Glomerular visceral epithelial cell (primary cell): ENCODE measurements around the gene INPP1.

Source experiments
- DNase-seq: peaks from one replicate; pipeline ENCODE4 v3.0.0-alpha.2; 2016; ENCODE audit errors: extremely low spot score

INPP1 gene

DNA sequence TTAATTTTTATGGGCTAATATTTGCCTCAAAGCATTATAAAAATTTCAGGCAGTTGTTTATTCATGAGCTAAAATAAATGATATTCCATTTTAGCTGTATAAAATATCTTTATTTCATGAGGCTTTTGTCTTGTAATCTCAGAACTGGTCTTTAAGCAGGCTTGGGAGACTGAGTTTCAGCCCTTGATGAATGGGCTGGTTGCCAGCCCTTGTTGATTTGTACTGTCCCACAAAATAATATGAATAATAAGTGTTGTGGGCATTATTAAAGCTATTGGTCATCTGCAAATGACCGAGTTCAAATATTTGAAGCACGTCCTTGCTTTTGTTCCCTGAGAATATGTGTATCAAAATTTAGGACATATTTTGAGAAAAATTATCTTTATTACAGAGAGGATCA is 18.2 kb downstream of the INPP1 start:
- no peak for DNase-seq

DNA sequence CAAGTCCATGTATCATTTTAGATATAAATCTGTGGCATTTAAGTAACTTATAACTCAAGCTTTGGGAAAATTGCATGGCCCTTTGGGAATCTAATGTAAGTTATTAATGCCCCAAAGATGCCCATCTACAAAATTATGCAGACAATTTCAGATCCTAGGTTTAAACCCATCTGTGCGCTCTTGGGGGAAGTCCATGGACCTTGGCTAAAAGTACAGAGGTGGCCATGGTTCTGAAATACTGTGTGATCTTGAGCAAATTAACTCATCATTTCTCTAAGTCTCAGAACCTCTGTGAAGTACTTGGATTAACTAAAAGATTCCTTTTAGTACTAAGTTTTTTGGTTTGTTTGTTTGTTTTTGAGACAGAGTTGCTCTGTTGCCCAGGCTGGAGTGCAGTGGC is 19.5 kb downstream of the INPP1 start:
- DNase-seq, result no peak

DNA sequence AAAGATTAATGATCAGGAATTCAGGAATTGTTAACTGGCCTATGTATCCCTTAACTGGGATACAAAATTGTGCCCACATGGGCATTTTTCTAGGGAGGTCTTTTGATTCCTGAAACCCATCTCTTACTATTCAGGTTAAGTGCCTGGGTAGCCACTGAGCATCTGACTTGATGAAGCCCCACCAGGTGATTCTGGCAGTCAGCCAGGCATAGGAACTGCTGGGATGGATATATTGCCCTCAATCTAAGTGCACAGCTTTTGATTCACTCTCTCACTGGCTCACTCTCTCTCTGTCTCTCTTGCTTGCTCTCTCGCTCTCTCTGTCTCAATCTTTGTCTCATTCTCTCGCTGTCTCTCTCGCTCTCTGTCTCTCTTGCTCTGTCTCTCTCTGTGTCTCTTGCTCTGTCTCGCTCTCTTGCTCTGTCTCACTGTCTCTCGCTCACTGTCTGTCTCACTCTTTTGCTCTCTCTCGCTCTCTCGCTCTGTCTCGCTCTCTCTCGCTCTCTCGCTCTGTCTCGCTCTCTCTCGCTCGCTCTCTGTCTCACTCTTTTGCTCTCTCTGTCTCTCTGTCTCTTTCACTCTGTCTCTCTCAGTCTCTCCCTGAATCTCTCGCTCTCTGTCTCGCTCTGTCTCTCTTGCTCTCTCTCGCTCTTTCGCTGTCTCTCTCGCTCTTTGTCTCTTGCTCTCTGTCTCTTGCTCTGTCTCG is 22.3 kb downstream of the INPP1 start:
- no peak for DNase-seq

DNA sequence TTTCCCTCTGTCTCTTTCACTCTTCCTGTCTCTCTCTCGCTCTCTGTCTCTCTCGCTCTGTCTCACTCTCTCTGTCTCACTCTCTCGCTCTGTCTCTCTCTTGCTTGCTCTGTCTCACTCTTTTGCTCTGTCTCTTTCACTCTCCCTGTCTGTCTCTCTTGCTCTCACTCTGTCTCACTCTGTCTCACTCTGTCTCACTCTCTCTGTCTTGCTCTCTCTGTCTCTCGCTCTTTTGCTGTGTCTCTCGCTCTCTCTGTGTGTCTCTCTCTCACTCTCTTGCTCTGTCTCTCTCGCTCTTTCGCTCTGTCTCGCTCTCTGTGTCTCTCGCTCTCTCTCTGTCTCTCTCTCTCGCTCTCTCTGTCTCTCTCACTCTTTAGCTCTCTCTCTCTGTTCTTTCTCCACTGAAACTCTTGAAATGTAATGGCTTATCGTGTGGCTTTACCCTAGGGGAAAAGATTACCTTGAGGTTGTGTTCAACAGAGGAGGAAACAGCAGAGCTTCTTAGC is 22.9 kb downstream of the INPP1 start:
- no peak for DNase-seq

DNA sequence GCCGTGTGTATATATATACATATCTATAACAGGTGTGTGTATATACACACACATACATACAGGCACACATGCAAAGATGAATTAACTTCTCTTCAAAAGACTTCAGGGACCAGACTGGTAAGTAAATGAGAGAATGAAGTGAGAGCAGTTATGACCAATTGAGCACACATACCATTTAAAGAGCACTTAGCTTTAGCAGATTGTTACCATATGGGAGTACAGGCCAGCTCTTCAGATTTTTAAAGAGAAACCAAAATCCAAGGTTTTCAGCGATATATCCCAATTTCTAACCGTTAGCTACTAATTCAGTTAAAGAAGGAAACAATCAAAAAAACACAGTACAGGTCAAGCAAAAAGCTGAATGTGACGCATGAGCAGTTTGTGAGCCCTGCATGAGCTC is 23.7 kb downstream of the INPP1 start:
- DNase-seq, result no peak

DNA sequence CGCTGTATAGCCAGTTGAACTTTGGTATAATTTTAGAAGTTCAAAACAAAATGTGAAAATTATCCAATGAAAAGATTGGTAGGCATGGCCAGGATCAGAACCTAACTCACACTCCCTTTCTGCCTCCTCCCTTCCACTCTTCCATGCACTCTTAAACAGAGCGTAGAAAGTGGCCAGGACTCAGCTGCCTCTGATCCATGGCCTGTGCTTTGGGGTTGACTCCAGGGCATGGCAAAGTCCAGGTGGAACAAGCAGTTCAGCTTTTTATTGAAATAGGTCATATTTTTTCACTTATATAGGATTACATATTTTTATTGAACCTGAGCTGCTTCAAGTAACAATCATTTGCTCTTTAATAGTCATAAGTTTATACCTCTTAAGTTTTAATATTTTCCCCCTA is 26.2 kb downstream of the INPP1 start:
- DNase-seq, result no peak

DNA sequence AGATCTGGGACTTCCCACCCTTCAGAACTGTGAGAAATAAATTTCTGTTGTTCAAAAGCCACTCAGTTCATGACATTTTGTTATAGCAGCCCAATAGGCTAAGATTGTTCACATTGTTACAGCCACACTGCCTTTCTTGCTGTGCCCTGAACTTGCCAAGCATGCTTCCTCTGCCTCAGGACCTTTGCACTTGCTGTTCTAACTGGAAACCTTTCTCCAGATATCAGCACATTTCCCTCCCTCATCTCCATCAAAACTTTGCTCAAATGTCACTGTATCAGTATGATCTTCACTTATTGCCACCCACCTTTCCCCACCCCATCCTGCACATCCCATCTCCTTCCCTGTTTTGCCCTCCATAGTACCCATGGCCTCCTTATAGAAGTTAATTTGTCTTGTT is 32.7 kb downstream of the INPP1 start:
- no peak for DNase-seq

DNA sequence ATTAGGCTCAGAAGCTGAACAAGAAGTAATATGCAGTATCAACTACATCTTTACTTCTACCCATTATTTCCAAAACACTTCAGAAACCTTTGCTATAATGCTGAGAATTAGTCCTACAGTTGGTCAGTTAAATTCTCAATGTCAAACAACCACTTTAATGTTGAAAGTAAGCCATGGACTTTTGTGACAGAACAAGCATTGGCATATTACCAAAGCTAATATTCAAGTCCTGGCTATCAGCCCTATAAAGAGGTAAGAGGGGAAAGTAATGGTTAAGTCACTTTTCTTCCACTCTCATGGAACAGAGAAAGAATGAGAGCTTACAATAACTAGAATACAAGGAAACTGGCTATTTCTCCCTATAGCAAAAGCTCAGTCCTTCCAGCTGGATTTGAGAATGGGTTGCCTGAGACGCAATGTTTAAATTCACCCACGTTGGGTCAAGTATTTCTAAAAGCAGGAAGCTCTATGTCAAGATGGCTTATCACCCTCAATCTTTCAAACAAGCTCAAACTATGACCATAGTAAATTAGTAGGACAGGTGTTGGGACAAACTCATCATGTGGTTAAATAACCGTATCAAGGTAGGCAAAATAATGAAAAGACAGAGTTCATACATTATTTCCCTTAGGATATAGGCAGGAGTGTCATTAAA is 33.3 kb downstream of the INPP1 start:
- no peak for DNase-seq

DNA sequence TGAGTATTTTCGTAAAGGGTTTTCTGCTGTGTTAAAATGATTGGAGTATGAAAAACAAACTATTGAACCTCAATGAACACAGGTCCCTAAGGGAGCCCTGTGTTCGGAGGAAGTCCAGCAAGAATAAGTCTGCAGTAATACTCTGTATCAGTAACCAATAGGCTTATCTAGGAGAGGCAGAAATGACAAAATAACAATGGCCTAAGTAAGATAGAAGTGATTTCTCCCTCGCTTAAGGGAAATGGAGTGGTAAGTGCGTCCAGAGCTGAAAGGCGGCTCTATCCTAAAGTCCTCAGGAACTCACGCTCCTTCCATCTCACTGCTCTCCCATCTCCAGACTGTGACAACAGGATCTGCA is 35.5 kb downstream of the INPP1 start:
- no peak for DNase-seq

DNA sequence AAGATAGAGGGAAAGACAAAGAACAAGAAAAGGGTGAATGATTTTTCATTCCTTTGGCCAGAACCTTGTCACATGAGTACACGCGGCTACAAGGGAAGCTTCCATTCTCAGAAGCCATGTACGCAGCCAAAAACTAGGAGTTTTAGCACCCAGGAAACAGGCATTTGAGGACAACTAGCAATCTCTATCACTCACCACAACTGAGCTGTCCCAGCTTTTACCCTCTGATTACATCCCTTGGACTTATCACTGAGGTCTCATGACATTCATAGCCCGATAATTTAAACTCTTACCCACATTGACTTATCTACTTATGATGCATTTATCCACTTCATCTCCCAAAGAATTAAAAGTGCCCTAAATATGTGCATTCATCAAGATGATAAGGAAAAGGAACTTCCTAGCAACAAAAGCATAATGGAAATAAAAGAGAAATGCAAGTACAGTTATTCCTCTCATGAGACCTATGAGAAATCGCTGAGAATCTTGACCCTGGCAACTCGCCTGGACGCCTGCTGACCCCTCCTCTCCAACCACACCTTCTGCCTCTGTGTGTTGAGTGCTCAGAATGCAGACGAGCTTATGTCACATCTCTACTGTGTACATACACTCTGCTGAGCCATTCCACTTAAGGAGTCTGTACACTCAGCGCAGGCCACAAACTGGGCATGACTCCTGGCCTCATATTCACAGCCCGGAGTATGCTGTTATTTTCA is 36.0 kb downstream of the INPP1 start:
- no peak for DNase-seq

DNA sequence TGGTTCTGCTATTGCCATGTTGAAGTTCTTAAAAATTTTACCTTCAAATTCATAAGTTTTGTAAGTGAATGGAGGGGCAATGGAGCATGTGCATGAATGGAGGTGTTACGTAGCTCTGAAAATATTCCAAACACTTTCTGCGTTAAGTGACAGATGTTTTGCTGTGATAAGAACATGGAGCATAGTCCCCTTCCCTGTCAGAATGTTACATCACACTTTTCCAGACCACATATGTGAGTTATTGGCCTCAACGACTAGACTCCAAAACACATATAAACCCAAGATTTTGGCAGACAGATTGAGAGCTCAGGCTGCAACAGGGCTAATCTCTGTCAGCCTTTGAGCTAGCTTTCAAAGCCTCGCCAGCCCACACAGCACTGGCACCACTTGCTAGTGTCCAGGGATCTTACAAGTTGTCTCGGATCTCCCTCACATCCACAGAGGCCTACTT is 37.6 kb downstream of the INPP1 start:
- no peak for DNase-seq

DNA sequence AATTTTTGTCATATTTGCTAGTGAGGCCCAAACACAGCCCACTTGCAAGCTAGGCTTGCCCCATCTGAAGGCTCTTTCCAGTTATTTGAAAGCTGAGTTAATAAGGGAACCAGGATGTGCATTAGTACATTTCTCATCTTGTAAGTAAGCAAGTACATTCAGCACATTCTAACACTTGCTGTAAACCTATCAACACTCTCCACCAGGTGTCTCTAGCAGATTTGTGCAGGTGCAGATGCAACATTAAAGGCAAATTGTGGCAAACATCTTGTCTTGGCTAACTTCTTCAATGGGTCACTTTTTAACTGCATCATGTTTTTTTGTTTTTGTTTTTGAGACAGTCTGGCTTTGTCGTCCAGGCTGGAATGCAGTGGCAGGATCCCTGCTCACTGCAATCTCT is 39.5 kb downstream of the INPP1 start:
- DNase-seq, result peak; percentile 52

DNA sequence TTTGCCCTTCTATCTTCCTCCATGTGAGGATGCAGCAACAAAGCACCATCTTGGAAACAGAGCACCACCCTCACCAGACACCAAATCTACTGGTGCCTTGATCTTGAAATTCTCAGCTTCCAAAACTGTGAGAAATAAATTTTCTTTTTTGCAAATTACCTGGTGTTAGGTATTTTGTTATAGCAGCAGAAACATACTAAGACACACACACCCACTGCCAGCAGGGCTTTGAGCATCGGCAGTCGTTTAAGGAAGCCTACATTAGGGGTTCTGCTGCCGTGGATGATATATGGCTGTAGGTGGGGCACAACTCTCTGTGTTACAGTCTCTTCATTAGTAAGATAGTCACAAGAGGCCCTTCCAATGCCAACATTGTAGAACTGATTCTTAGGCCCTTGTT is 44.0 kb downstream of the INPP1 start:
- no peak for DNase-seq

DNA sequence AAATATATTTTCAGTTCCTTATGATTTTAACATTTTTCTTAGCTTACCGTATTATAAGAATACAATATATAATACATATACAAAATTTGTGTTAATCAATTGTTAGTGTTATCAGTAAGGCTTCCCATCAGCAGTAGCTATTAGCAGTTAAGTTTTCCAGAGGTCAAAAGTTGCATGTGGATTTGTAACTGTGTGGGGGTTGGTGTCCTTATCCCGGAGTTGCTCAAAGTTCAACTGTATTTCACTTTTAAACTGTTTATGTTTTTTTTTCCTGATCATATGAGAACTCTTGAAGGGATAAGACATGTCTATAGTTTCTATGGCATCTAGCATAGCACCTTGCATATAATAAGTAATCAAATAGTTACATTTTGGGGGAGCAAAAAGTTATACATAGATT is 52.9 kb downstream of the INPP1 start:
- no peak for DNase-seq

DNA sequence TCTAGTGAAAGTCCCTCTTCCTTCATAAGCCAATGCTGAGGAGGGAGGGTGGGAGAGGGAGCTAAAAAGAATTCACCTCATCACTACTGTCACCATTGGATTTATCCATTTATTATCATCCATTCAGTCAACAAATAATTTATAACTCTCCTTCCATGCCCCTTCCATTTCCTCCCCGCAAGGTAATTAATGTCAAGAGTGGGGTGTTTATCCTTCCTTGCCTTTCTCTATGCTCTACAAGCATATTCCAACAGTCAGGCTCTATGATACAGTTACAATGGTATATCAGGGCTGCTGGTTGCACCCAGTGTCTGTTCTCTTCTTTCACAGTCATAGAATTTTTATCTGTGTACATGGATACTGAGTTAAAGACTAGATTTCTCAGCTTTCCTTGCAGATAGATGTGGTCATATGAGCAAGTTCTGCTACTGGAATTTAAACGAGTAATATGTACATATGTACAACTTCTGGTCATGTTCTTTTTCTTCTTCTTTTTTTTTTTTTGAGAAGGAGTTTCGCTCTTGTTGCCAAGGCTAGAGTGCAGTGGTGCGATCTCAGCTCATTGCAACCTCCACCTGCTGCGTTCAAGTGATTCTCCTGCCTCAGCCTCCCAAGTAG is 59.7 kb downstream of the INPP1 start:
- DNase-seq, result no peak

DNA sequence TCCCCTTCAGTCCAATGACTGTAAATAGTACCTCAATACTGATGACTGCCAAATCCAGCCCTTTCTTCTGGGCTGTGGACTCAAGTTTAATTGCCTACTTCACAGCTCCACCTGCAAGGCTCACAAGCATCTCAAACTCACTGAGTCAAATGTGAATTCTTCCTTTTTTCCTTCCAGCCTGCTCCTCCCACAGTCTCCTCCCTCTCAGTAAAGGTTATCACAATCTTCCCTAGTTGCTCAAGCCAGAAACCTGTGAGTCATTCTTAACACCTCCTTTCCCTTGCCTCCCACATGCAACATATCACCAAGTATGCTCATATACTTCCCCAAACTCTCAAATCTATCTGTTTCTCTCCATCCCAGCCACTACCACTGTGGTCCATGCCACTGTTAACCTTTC is 61.1 kb downstream of the INPP1 start:
- DNase-seq, result peak; percentile 52

DNA sequence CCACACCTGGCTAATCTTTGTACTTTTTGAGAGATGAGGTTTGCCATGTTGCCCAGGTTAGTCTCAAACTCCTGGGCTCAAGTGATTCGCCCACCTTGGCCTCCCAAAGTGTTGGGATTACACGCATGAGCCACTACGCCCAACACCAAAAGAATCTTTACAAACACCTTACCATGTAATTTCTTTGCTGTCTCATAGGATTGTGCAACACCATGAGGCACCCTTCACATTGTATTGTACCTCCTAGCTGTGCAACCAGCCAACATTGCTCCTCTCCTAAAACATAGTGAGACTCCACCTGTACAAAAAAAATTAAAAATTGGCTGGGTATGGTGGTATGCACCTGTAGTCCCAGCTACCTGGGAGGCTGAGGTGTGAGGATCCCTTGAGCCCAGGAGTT is 61.7 kb downstream of the INPP1 start:
- no peak for DNase-seq

DNA sequence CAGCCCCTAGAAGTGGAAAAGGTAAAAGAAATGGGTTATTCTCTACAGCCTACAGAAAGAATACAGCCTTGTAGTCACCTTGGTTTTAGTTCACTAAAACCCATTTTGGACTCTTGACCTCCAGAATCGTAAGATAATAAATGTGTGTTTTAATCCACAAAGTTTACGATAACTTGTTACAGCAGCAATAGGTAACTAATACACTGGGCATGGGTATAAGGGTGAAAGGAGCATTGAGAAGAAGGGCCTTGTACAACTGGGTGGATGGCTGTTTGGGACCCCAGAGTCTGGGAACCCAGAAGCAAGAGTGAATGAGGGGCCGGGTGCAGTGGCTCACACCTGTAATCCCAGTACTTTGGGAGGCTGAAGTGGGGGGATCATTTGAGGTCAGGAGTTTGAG is 62.6 kb downstream of the INPP1 start:
- no peak for DNase-seq

DNA sequence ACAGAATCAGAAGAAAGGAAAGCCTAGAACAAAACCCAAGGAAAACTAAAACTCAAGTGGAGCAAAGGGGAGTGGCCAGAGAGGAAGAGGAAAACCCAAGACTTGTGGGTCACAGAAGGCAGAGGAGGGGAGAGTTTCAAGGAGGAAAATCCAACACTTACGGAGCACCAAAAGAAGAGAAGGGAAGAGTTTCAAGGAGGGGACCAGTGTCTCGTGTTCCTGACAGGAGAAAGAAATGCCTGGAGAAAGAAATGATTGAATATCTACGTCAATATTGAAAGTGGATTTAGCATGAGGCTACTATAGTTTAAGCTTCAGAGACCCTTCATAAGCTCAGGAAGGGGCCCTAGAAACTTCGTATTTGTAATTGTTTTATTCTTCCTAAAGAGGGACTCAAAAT is 63.4 kb downstream of the INPP1 start:
- DNase-seq, result no peak

DNA sequence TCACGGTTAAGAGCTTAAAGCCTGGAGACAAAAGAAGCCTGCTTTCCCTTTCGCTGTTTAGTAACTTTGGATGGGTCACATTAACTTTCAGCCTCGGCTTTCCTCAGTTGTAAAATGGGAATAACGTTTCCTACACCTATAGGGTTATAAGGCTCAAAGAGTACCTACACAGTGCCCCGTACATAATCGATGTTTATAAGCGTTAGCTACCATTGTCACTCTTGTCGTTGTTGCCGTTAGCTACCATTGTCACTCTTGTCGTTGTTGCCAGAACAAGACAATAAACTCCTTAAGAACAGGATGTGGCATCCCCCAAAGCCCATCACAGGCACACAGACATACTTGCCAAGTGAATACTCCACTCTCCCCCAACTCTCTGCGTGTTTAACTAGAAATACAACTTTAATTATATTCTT is 63.9 kb downstream of the INPP1 start:
- DNase-seq, result no peak

DNA sequence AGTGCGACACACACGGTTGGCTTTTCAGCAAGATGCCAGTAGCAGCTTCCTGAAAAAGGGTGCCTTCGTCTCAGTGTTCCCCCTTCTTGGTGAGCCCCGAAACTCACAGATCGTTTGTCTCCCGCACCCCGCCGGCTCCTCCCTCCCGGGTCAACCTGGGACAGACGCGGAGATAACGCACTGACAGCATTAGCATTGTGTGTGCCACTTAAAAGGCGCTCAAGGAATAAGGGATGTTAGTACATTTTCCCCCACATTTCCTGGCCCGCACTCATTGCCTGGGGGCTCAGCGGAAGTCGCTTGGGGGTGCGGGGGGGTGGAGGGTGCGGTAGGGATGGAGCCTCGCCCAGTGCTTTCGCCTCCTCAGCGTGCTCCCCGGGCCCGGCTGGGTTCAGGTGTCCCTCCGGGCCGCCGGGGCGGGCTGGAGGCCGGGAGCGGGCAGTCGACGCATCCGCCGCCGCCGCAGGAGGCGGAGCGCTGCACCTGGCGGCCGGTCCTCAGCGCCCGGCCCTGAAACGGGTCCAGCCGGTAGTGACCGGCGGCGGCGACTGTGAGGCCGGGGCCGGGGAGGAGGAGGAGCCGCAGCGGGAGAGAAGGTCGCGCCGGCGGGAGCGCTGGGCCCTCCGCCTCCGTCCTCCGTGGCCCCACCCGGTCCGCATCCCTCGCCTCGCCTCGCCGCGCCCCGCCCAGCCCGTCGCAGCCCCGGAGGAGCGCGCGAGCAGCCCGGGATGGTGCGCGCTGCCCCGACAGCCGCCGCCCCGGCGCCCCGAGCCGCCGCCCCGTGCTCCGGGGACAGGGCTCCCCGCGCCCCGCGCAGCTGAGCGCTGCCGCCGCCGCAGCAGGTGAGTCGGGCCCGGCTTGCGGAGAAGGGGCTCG is 64.5 kb downstream of the INPP1 start, which contains the start of gene MFSD6:
Gene MFSD6 (plus strand): TSS at position 694 of the 876 bp plus-strand sequence. CDS start 27,675 bp downstream, outside the sequence.
- DNase-seq, result peak; percentile 50
